ENCODE measurements around the gene STXBP5. TPM values are rescaled to one million over a fixed set of nuclear protein-coding genes. Genes with fewer than 3 reads are reported as not detected.

STXBP5 gene
- total and polyA plus RNA-seq, 2 donors (not counting 1 experiment from before 2014, with no cell fraction given) = 4.6 to 24.1 TPM

GRCh38 chr6:147285087-147285855 is 81.1 kb downstream of the STXBP5 start:
- Mint-ChIP-seq H3K27me3 (no peaks in the 10 kb centered on the region), H3K4me1 (peaks cover 8% of the 10 kb centered on the region), H3K27ac (peak overlapping the region; percentile 2), H3K4me3 (no peak overlapping the region), H3K9me3 (ENCODE audit: insufficient read depth) (no peaks in the 10 kb centered on the region)
- Histone ChIP-seq H4K20me1 (ENCODE audit: control insufficient read depth, insufficient read depth, low read length, poor library complexity, severe bottlenecking) (no peaks in the 10 kb centered on the region), H3K27ac (ENCODE audit: low read length in 2 of 2) (peak overlapping the region in 1 of 2 donors; percentile 4), H3K9ac (ENCODE audit: low read length) (peak overlapping the region; percentile 29), H3K9me3 (ENCODE audit: control extremely low read depth in 1 of 3, control insufficient read depth in 2 of 3, insufficient read depth in 1 of 3, low read length in 2 of 3) (no peaks in the 10 kb centered on the region), H3K4me1 (ENCODE audit: control insufficient read depth in 2 of 2, insufficient read depth in 2 of 2, low read length in 2 of 2) (peaks cover 0 to 6% of the 10 kb centered on the region in 2 donors), H3K79me2 (ENCODE audit: control insufficient read depth, insufficient read depth, low read length) (no peaks in the 10 kb centered on the region), H3K27me3 (replicated peaks in 1 of 4; ENCODE audit: control extremely low read depth in 1 of 4, control insufficient read depth in 3 of 4, insufficient read depth in 4 of 4, low read length in 3 of 4) (no peaks in the 10 kb centered on the region), H3K36me3 (replicated peaks in 1 of 2; ENCODE audit: control extremely low read depth in 1 of 2, control insufficient read depth in 1 of 2, extremely low read depth in 1 of 2, insufficient read depth in 2 of 2, low read length in 1 of 2) (peaks cover 0 to 6% of the 10 kb centered on the region in 2 experiments), H2AFZ (ENCODE audit: insufficient read depth, low read depth, low read length, poor library complexity, severe bottlenecking) (peak overlapping the region; percentile 42), H3K4me3 (ENCODE audit: control extremely low read depth in 1 of 5, extremely low read depth in 1 of 5, insufficient read depth in 1 of 5, low read depth in 2 of 5, low read length in 4 of 5) (no peak overlapping the region), H3K4me2 (replicated peaks; ENCODE audit: low read depth, low read length, poor library complexity, severe bottlenecking) (peak overlapping the region; percentile 20)
- intact Hi-C loops (cut with micrococcal nuclease) = loop anchor here (1.0 to 2.0 kb wide), 2 partner anchors 14 to 428 kb away; no protein-coding TSS in a partner anchor
- TF ChIP-seq EZH2 (IDR thresholded peaks at IDR 0.05; ENCODE audit: borderline replicate concordance, insufficient read depth, low read depth, low read length, poor library complexity, severe bottlenecking) = no peak
- TF ChIP-seq CTCF (IDR thresholded peaks at IDR 0.05) = peak; percentile 58
- POLR2A ChIA-PET = no interaction called here
- ATAC-seq (ENCODE audit: low read depth) = no peak
- peak; percentile 38 for DNase-seq
- CTCF ChIA-PET = interaction anchor here (1.6 to 2.7 kb wide), 2 partner anchors 383 to 429 kb away, joined by 3 to 8 read pairs; no protein-coding TSS in a partner anchor
- WGBS (ENCODE audit: insufficient coverage) = no CpG with 5 or more reads among the region's 3 CpGs

GRCh38 chr6:147287869-147288271 is 83.7 kb downstream of the STXBP5 start:
- Mint-ChIP-seq H3K27me3 (no peaks in the 10 kb centered on the region), H3K4me3 (no peak overlapping the region), H3K9me3 (ENCODE audit: insufficient read depth) (no peaks in the 10 kb centered on the region), H3K4me1 (peaks cover 8% of the 10 kb centered on the region), H3K27ac (no peak overlapping the region)
- Histone ChIP-seq H3K4me2 (replicated peaks; ENCODE audit: low read depth, low read length, poor library complexity, severe bottlenecking) (no peak overlapping the region), H3K36me3 (replicated peaks in 1 of 2; ENCODE audit: control extremely low read depth in 1 of 2, control insufficient read depth in 1 of 2, extremely low read depth in 1 of 2, insufficient read depth in 2 of 2, low read length in 1 of 2) (peaks cover 0 to 6% of the 10 kb centered on the region in 2 experiments), H3K27ac (ENCODE audit: low read length in 2 of 2) (no peak overlapping the region), H3K4me3 (ENCODE audit: control extremely low read depth in 1 of 5, extremely low read depth in 1 of 5, insufficient read depth in 1 of 5, low read depth in 2 of 5, low read length in 4 of 5) (no peak overlapping the region), H3K9ac (ENCODE audit: low read length) (no peak overlapping the region), H2AFZ (ENCODE audit: insufficient read depth, low read depth, low read length, poor library complexity, severe bottlenecking) (no peak overlapping the region), H3K9me3 (ENCODE audit: control extremely low read depth in 1 of 3, control insufficient read depth in 2 of 3, insufficient read depth in 1 of 3, low read length in 2 of 3) (no peaks in the 10 kb centered on the region), H3K79me2 (ENCODE audit: control insufficient read depth, insufficient read depth, low read length) (no peaks in the 10 kb centered on the region), H4K20me1 (ENCODE audit: control insufficient read depth, insufficient read depth, low read length, poor library complexity, severe bottlenecking) (no peaks in the 10 kb centered on the region), H3K4me1 (ENCODE audit: control insufficient read depth in 2 of 2, insufficient read depth in 2 of 2, low read length in 2 of 2) (peaks cover 0 to 6% of the 10 kb centered on the region in 2 donors), H3K27me3 (replicated peaks in 1 of 4; ENCODE audit: control extremely low read depth in 1 of 4, control insufficient read depth in 3 of 4, insufficient read depth in 4 of 4, low read length in 3 of 4) (no peaks in the 10 kb centered on the region)
- intact Hi-C loops (cut with micrococcal nuclease) = no loop called here
- no CpG with 5 or more reads among the region's 3 CpGs for WGBS (ENCODE audit: insufficient coverage)
- CTCF ChIA-PET = no interaction called here
- ATAC-seq (ENCODE audit: low read depth) (no peak), DNase-seq (no peak)
- TF ChIP-seq CTCF (IDR thresholded peaks at IDR 0.05) (no peak), EZH2 (IDR thresholded peaks at IDR 0.05; ENCODE audit: borderline replicate concordance, insufficient read depth, low read depth, low read length, poor library complexity, severe bottlenecking) (no peak)
- POLR2A ChIA-PET = no interaction called here
